CD4-positive, alpha-beta T cell treated with Interleukin-15 for 1 hour (primary cell): ENCODE data around the gene COL2A1.
"Not testable (repeated sequence)": the region's sequence is repeated elsewhere in the genome, so short reads cannot be mapped to it uniquely, and the experiment has no call there.

Experiments
- DNase-seq: peaks from one replicate; pipeline ENCODE4 v3.0.0-alpha.2; 2020

The COL2A1 gene

GRCh38 chr12:47972895-47973294, 31.4 kb downstream of the COL2A1 start:
- no peak for DNase-seq

GRCh38 chr12:47970843-47971242, 33.4 kb downstream of the COL2A1 start:
- DNase-seq = no peak

- no peak for DNase-seq
Measured at GRCh38 chr12:47969845-47970244, 34.4 kb downstream of the COL2A1 start.

GRCh38 chr12:47967461-47968321, 36.6 kb downstream of the COL2A1 start:
- DNase-seq = no peak

GRCh38 chr12:47965581-47965980, 38.7 kb downstream of the COL2A1 start:
- DNase-seq = no peak

- DNase-seq = no peak
Measured at GRCh38 chr12:47964106-47964728, 40.1 kb downstream of the COL2A1 start.

- DNase-seq = peak; percentile 94
Measured at GRCh38 chr12:47963340-47964040, 40.8 kb downstream of the COL2A1 start, which contains the start of gene TMEM106C. Gene TMEM106C, plus strand, starts transcription at chr12:47963596. Its CDS starts 641 bp downstream, at chr12:47964237.

- no peak for DNase-seq
Measured at GRCh38 chr12:47962198-47962597, 42.1 kb downstream of the COL2A1 start.

GRCh38 chr12:47957671-47958070, 46.6 kb downstream of the COL2A1 start:
- not testable (repeated sequence) for DNase-seq

GRCh38 chr12:47955059-47955458, 49.2 kb downstream of the COL2A1 start:
- DNase-seq = no peak

- DNase-seq = no peak
Measured at GRCh38 chr12:47954467-47955045, 49.7 kb downstream of the COL2A1 start.

GRCh38 chr12:47954058-47954457, 50.2 kb downstream of the COL2A1 start:
- DNase-seq = no peak

GRCh38 chr12:47950856-47951468, 53.3 kb downstream of the COL2A1 start:
- DNase-seq = no peak

- DNase-seq = peak; percentile 43
Measured at GRCh38 chr12:47949441-47950341, 54.6 kb downstream of the COL2A1 start.

GRCh38 chr12:47947341-47947740, 56.9 kb downstream of the COL2A1 start:
- DNase-seq = no peak

GRCh38 chr12:47946413-47947323, 57.6 kb downstream of the COL2A1 start:
- DNase-seq = no peak

GRCh38 chr12:47945341-47945728, 58.9 kb downstream of the COL2A1 start:
- DNase-seq = no peak

- no peak for DNase-seq
Measured at GRCh38 chr12:47944685-47945340, 59.5 kb downstream of the COL2A1 start.

- DNase-seq = no peak
Measured at GRCh38 chr12:47943623-47944340, 60.5 kb downstream of the COL2A1 start.
